Measurements from ENCODE around the gene NDRG4. TPM values are rescaled to one million over a fixed set of nuclear protein-coding genes. Genes with fewer than 3 reads are reported as not detected.

Gene NDRG4
- total and polyA plus RNA-seq, 2 of the 13 experiments (the other 11 are each of a cell fraction or from before 2014, with no cell fraction given), result 1.7 to 2.7 TPM

GRCh38 chr16:58451945-58452401 is 48.0 kb upstream of the NDRG4 start (continued):
- peak; percentile 38; the same call in 1 of the 2 replicates for TF ChIP-seq PAXIP1 (CRISPR knock-in tag; conservative IDR thresholded peaks at IDR 0.05)
- TF ChIP-seq PPARG (CRISPR knock-in tag; conservative IDR thresholded peaks at IDR 0.05), result peak; percentile 90
- 0 out of 2 replicates have a peak, but pooled peaks have one; percentile 34 for TF ChIP-seq HMG20A (CRISPR knock-in tag; IDR thresholded peaks at IDR 0.05; ENCODE audit: borderline replicate concordance)
- TF ChIP-seq ZNF34 (CRISPR knock-in tag; IDR thresholded peaks at IDR 0.05; ENCODE audit: borderline replicate concordance), result no peak
- no peak for TF ChIP-seq CENPBD1 (CRISPR knock-in tag; IDR thresholded peaks at IDR 0.05; ENCODE audit: borderline replicate concordance, low read depth)
- peak; percentile 52; the same call in 1 of the 2 replicates for TF ChIP-seq ARID5B (CRISPR knock-in tag; IDR thresholded peaks at IDR 0.05)
- no peak for TF ChIP-seq ZNF513 (CRISPR knock-in tag; conservative IDR thresholded peaks at IDR 0.05)
